ENCODE data around the gene BCL2L14.

- TF ChIP-seq CTCF (IDR thresholded peaks at IDR 0.05) (no peak), POLR2A (IDR thresholded peaks at IDR 0.05) (no peak)
Measured at GRCh38 chr12:12069821-12070548, 754 bp upstream of the BCL2L14 start.

Measured in body of pancreas (tissue), 4 donors.